Thyroid gland (tissue), 4 donors: ENCODE results near the gene ZNF729.

Experiments used
- POLR2A ChIP-seq, 2 donors: fragments of 450-650 bp; IDR thresholded peaks; one replicate each; pipeline ENCODE4 v1.6.1; 2017; ENCODE audit warnings: antibody characterized with exemption in 2 of 2, mild to moderate bottlenecking in 2 of 2, moderate library complexity in 1 of 2
- TF ChIP-seq, protein P1 (sequence below), 6 experiments: fragments of 200-600 bp in 3 of 6; fragments of 450-650 bp in 3 of 6; sonication (generic) in 3 of 6; IDR thresholded peaks; one replicate each; pipeline ENCODE4 v1.5.1; 2016 to 2019; ENCODE audit warnings: antibody characterized with exemption in 6 of 6, mild to moderate bottlenecking in 2 of 6, inconsistent platforms in 1 of 6, moderate library complexity in 1 of 6

DNA sequence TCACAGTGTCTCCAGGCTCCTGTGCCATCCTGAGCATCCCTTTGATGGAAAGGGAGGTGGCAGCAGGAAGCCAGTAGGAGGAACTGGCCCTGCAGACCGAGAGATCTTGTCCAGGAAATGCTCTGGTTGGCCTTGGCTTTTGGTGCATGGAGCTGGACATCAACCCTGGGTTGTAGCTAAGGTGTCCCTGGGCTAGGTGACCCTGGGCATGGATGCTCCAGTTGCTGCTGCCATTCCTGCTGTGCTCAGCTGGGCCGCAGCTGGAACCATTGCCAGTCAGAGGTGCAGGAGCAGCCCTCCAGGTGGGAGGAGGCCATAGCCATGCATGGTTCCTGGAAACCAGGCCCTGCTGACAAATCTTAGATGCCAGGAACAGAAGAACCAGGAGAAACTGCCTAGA is 68.4 kb downstream of the ZNF729 start:
- TF ChIP-seq, protein P1, sequence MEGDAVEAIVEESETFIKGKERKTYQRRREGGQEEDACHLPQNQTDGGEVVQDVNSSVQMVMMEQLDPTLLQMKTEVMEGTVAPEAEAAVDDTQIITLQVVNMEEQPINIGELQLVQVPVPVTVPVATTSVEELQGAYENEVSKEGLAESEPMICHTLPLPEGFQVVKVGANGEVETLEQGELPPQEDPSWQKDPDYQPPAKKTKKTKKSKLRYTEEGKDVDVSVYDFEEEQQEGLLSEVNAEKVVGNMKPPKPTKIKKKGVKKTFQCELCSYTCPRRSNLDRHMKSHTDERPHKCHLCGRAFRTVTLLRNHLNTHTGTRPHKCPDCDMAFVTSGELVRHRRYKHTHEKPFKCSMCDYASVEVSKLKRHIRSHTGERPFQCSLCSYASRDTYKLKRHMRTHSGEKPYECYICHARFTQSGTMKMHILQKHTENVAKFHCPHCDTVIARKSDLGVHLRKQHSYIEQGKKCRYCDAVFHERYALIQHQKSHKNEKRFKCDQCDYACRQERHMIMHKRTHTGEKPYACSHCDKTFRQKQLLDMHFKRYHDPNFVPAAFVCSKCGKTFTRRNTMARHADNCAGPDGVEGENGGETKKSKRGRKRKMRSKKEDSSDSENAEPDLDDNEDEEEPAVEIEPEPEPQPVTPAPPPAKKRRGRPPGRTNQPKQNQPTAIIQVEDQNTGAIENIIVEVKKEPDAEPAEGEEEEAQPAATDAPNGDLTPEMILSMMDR (IDR thresholded peaks at IDR 0.05), result no peak
- no peak for TF ChIP-seq POLR2A (IDR thresholded peaks at IDR 0.05)
